Suprapubic skin (tissue), 4 donors: ENCODE results near the gene CERS6.

Source experiments
- EP300 ChIP-seq: sonication (generic); formaldehyde crosslinking; IDR thresholded peaks from one replicate; pipeline ENCODE4 v1.6.1; 2017; ENCODE audit warnings: antibody characterized with exemption
- POLR2A ChIP-seq, 2 donors: fragments of 450-650 bp; IDR thresholded peaks; one replicate each; pipeline ENCODE4 v1.6.1; 2017; ENCODE audit warnings: antibody characterized with exemption in 2 of 2, mild to moderate bottlenecking in 2 of 2, moderate library complexity in 2 of 2
- POLR2AphosphoS5 ChIP-seq, 3 donors: sonication (generic); formaldehyde crosslinking; IDR thresholded peaks; one replicate each; pipeline ENCODE4 v1.6.1; 2017; ENCODE audit warnings: antibody characterized with exemption in 3 of 3
- TF ChIP-seq, protein P1 (sequence below), 2 donors: fragments of 200-600 bp in 1 of 2; fragments of 450-650 bp in 1 of 2; sonication (generic) in 1 of 2; IDR thresholded peaks; one replicate each; pipeline ENCODE4 v1.5.1; 2016 to 2019; ENCODE audit warnings: antibody characterized with exemption in 2 of 2, mild to moderate bottlenecking in 1 of 2, moderate library complexity in 1 of 2

DNA sequence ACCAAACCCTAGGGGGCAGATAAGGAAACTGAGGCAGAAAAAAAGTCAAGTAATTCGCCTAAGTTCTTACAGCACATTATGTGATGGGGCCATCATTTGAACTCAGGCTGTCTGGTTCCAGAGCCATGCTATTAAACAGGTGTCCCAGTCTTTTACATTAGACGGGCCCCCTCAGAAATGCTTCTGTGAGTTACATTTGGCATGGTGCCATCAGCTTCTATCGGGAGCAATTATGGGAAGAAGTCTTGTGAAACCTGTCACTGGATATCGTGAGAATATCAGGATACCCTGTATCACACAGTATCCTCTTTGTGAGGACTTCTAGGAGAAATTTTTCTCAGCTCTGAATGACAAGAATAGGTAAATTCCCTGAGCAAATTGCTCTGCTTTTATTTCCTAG lies 202.6 kb downstream of the CERS6 start:
- TF ChIP-seq, protein P1, sequence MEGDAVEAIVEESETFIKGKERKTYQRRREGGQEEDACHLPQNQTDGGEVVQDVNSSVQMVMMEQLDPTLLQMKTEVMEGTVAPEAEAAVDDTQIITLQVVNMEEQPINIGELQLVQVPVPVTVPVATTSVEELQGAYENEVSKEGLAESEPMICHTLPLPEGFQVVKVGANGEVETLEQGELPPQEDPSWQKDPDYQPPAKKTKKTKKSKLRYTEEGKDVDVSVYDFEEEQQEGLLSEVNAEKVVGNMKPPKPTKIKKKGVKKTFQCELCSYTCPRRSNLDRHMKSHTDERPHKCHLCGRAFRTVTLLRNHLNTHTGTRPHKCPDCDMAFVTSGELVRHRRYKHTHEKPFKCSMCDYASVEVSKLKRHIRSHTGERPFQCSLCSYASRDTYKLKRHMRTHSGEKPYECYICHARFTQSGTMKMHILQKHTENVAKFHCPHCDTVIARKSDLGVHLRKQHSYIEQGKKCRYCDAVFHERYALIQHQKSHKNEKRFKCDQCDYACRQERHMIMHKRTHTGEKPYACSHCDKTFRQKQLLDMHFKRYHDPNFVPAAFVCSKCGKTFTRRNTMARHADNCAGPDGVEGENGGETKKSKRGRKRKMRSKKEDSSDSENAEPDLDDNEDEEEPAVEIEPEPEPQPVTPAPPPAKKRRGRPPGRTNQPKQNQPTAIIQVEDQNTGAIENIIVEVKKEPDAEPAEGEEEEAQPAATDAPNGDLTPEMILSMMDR (IDR thresholded peaks at IDR 0.05) = no peak
- TF ChIP-seq POLR2A (IDR thresholded peaks at IDR 0.05) = no peak
- TF ChIP-seq POLR2AphosphoS5 (IDR thresholded peaks at IDR 0.05) = no peak
- TF ChIP-seq EP300 = no peak
